ENCODE data around the gene DONSON. TPM values are rescaled to one million over a fixed set of nuclear protein-coding genes. Genes with fewer than 3 reads are reported as not detected.

Gene DONSON
- total RNA-seq, 2 donors from 2014 or later = 39.1 to 56.1 TPM

Other genes with a start within 250 kb of the DONSON start
- gene IFNGR2, start 185.3 kb downstream of the DONSON start, total RNA-seq = 10 to 100 TPM in 1 of 2 donors, 1 to 10 TPM in 1; 9.9 to 15.0 TPM
- 10 to 100 TPM; 11.0 to 31.5 TPM for gene TMEM50B, start 108.7 kb downstream of the DONSON start, total RNA-seq
- under 1 TPM; 0.49 to 0.91 TPM for gene DNAJC28, start 97.0 kb downstream of the DONSON start, total RNA-seq
- gene GART, start 46.6 kb downstream of the DONSON start, total RNA-seq = 100 to 1,000 TPM; 161 to 187 TPM
- 100 to 1,000 TPM; 271 to 344 TPM for gene SON, start 45.6 kb downstream of the DONSON start, total RNA-seq
- gene CRYZL1, start 53.1 kb upstream of the DONSON start, total RNA-seq = 10 to 100 TPM; 31.9 to 39.5 TPM
- gene ITSN1, start 53.8 kb upstream of the DONSON start, total RNA-seq = 1 to 10 TPM; 5.3 to 6.7 TPM

Measured in activated naive CD4-positive, alpha-beta T cell treated with anti-CD3 and anti-CD28 coated beads, Interleukin-2, amount 50 U/mL, for 72 hours (primary cell).